Left cardiac atrium (tissue), 4 donors: ENCODE results near the gene ZNF75A. TPM values are rescaled to one million over a fixed set of nuclear protein-coding genes. Genes with fewer than 3 reads are reported as not detected.

Experiments used
- ATAC-seq, 2 donors: fragments of 200-7000 bp; cut with Tn5 transposase; one replicate each; pipeline ENCODE4 v1.9.1; 2020; ENCODE audit warnings: mild to moderate bottlenecking in 2 of 2, moderate library complexity in 2 of 2
- DNase-seq: peaks from one replicate; pipeline ENCODE4 v3.0.0-alpha.2; 2020
- intact Hi-C, 2 donors: fragments of 100-400 bp; cut with DNase I; formaldehyde crosslinking; loops; one replicate each; pipeline versions ENCODE4 v1.14.1 to v1.15.1; 2022 to 2023
- total RNA-seq, 2 donors: library from RNA; stranded (reverse); fragmentation: NEBNext Ultra II Directional; extraction: Animal tissue kit (Norgen Biotek cat#: 25700); gene quantifications; one replicate each; pipeline ENCODE4 v1.2.1, GENCODE V29; 2021
- donor health status: DM: no; HTN: yes; CAD: no.
- donor health status: DM: no; HTN: yes; CAD: no; lungs with severe emphysema.
- donor health status: DM: yes; HTN: yes; CAD: no.
- donor health status: Dilated cardiomyopathy.

ZNF75A gene
- total RNA-seq, 2 donors from 2014 or later, result 16.4 to 23.0 TPM

DNA sequence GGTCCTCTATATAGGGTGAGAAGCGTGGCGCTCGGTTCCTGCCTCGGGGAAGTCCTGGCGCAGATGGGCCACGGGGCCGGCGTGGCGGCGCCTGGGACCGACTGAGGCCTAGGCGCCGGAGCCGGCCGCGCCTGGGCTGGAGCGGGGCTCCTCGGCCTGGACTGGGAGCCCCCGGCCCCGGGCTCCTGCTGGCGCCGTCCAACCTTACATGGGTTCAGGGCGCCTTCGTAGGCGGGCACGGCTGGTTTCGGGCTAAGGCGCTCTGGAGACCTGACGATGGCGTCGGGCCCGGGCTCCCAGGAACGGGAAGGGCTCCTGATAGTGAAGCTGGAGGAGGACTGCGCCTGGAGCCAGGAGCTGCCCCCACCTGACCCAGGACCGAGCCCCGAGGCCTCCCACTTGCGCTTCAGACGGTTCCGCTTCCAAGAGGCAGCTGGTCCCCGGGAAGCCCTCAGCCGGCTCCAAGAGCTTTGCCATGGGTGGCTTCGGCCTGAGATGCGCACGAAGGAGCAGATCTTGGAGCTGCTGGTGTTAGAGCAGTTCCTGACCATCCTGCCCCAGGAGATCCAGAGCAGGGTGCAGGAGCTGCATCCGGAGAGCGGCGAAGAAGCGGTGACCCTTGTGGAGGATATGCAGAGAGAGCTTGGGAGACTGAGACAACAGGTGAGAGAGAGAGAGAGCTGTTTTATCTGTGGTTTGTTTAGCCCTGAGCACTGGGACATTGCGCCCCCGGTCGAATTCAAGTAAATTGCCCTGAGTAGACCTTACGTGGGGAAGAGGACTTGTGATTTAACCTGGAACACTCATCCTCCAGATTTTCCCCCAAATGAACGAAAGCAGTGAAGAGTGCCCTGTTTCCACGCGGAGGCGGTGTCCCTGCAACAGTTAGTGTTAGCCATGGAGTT is 21.5 kb upstream of the ZNF75A start:
- intact Hi-C loops, result no loop called here
- DNase-seq, result peak; percentile 42
- ATAC-seq, result no peak

- intact Hi-C loops, result no loop called here
- no peak for ATAC-seq
- no peak for DNase-seq
Observed at GRCh38 chr16:3285131-3285530, 20.2 kb upstream of the ZNF75A start.

DNA sequence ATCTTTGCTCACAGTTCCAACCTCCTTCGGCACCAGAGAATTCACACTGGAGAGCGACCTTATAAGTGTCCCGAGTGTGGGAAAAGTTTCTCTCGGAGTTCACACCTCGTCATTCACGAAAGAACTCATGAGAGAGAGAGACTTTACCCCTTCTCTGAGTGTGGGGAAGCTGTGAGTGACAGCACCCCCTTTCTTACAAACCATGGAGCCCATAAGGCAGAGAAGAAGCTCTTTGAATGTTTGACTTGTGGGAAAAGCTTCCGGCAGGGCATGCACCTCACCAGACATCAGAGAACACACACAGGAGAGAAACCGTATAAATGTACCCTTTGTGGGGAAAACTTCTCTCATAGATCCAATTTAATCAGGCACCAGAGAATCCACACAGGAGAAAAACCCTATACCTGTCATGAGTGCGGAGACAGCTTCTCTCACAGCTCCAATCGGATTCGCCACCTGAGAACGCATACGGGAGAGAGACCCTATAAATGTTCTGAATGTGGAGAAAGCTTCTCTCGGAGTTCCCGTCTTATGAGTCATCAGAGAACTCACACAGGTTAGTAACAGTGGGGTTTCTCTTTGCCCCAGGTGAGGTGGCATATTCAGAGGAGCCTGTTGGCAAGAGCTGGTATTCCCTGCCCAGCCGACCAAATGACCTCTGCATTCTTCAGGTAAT is 15.2 kb upstream of the ZNF75A start:
- ATAC-seq (no peak), DNase-seq (no peak)
- intact Hi-C loops, result no loop called here

DNA sequence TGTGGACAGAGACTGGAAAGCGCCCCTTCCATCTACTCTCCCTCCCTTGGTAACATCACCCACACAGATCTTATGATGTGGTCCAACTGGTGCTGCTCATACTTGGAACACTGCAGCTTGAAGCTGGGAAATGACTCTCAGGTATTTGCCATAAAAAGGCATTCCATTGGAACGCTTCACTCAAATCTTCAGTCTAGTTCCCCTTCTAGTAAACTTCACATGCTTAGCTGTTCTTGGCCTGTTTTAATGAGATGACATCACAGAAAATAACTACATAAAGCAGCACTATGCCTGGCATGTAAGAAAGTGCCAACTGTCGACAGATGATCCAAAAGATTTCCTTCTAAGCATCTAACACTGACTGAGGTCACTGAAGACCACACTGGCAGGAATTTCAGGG is 12.7 kb upstream of the ZNF75A start:
- DNase-seq (no peak), ATAC-seq (no peak)
- intact Hi-C loops, result no loop called here

GRCh38 chr16:3295209-3295608 is 10.1 kb upstream of the ZNF75A start:
- intact Hi-C loops, result no loop called here
- no peak for DNase-seq
- peak in 1 of 2 donors; percentile 55 for ATAC-seq

- DNase-seq, result no peak
- peak in 1 of 2 donors; percentile 18 for ATAC-seq
- intact Hi-C loops, result no loop called here
Observed at GRCh38 chr16:3295783-3296182, 9.5 kb upstream of the ZNF75A start.

GRCh38 chr16:3304370-3304769 is 927 bp upstream of the ZNF75A start:
- ATAC-seq, result no peak
- intact Hi-C loops, result no loop called here
- no peak for DNase-seq

- ATAC-seq, result no peak
- intact Hi-C loops, result no loop called here
- DNase-seq, result no peak
Observed at GRCh38 chr16:3306078-3306477, 781 bp downstream of the ZNF75A start.

DNA sequence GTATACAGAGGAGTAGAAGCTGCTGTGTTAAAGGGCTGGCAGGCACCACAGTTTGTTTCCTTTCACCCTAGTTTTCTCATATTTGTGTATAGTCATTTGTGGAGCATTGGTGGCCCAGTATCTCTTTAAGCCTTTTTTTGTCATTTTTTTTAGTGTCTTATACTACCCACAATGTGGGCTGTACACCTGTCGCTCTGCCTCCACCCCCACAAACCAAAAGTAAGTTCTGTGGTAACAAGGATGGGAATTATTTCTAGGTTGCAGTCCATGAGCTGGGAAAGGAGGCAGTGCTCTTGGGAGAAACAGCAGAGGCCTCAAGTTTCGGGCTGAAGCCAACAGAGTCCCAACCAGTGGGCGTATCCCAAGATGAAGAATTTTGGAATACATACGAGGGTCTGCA is 6.2 kb downstream of the ZNF75A start:
- intact Hi-C loops, result no loop called here
- ATAC-seq (no peak), DNase-seq (no peak)

DNA sequence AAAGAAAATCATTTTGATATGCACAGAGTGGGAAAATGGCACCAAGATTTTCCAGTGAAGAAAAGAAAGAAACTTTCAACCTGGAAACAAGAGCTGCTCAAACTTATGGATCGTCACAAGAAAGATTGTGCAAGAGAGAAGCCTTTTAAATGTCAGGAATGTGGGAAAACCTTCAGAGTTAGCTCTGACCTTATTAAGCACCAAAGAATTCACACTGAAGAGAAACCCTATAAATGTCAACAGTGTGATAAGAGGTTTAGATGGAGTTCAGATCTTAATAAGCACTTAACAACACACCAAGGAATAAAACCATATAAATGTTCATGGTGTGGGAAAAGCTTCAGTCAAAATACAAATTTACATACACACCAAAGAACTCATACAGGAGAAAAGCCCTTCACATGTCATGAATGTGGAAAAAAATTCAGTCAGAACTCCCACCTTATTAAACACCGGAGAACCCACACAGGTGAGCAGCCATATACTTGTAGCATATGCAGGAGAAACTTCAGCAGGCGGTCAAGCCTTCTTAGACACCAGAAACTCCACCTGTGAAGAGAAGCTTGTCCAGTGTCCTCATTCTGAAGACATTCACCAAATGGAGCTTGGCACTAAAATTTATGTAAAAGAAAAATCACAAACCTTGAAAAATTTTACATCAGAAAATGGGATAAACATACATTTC is 12.2 kb downstream of the ZNF75A start:
- intact Hi-C loops, result no loop called here
- DNase-seq (no peak), ATAC-seq (no peak)

DNA sequence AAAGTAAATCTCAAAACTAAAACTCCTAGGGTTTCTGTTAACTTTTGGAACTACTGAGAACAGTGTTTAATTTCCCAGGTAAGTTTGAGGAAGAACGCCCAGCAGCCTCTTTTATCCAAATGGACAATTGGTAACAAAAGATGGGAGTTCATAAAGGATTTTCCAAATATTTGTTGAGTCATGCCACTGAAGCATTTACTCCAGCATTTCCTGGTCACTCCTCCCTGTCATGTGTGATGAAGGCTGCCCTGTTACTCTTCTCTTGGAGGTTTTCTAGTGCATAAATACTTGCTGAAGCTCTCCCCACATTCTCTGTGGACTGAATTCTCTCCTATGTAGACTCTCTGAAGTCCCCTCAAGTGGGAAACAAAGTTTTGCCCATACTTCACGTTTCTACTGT is 16.5 kb downstream of the ZNF75A start:
- ATAC-seq (no peak), DNase-seq (no peak)
- intact Hi-C loops, result loop anchor here in 1 of 2 donors (10.0 kb wide), 1 partner anchor 127 kb away; no protein-coding TSS in a partner anchor

- intact Hi-C loops, result loop anchor here in 1 of 2 donors (10.0 kb wide), 1 partner anchor 133 kb away; no protein-coding TSS in a partner anchor
- ATAC-seq (no peak), DNase-seq (no peak)
Observed at GRCh38 chr16:3327514-3327913, 22.2 kb downstream of the ZNF75A start.

- ATAC-seq (no peak), DNase-seq (no peak)
- intact Hi-C loops, result loop anchor here in 1 of 2 donors (10.0 kb wide), 1 partner anchor 133 kb away; no protein-coding TSS in a partner anchor
Observed at GRCh38 chr16:3328104-3328503, 22.8 kb downstream of the ZNF75A start.

DNA sequence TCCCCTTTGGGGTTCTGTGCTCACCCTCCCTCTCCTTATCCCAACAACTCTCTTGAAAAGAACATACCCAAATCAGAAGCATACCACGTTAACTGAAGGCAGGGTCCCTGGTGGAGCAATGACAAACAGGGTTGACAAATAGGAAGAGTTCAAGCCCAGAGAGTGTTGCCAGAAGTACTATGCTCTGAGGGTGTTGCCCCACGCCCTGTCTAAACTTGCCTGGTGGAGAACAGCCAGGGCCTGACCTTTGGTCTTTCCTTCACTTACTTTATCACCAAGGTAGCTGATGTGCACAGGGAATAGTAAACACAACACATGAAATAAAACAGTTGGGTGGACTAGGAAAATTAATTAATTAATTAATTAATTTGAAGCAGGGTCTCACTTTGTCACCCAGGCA is 23.3 kb downstream of the ZNF75A start:
- DNase-seq (no peak), ATAC-seq (no peak)
- intact Hi-C loops, result loop anchor here in 1 of 2 donors (10.0 kb wide), 1 partner anchor 134 kb away; no protein-coding TSS in a partner anchor

GRCh38 chr16:3346041-3346440 is 40.7 kb downstream of the ZNF75A start:
- intact Hi-C loops, result no loop called here
- no peak for ATAC-seq
- DNase-seq, result no peak

DNA sequence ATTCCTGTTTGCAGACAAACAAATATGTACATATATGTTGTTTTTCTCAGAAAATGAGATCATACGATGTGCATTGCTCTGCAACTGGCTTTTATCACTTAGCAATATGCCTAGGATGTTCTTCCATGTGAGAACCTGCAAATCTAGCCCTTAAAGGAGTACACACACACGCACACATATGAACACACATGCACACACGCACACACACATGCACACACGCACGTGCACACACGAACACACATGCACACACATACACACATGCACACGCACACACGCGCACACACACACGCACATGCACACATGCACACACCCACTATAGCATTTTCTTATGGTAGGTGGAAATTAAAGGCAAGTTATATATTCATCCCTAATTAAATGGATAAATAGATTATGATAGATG is 42.3 kb downstream of the ZNF75A start:
- DNase-seq, result no peak
- no peak for ATAC-seq
- intact Hi-C loops, result no loop called here

DNA sequence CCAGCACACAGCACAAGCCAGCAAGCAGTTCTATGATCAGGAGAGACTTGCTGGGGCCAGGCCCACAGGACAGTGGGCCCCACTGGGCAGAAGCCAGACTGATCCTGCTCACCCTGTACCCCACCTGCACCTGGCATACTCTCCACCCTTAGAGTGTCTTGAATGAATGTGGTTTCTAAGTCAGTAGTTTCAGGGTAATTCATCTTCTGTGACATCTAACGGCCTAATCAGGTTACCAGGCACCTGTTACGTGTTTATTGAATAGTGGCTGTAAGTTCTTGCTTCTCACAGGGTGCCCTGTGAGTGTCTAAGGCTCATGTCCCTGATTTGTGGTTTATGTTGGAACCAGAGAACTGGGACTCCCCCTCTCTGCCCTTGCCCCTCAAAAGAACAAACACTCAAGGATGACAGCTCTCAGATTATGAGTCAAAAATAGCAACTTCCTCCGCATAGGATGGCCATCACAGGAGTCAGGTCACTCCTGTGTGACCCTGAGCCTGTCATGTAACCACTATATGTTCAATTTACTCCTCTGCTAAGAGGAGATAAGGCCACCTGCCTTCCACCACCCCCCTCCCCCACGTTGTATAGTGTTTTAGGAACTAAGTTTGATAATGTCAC is 43.4 kb downstream of the ZNF75A start:
- intact Hi-C loops, result no loop called here
- no peak for ATAC-seq
- no peak for DNase-seq

GRCh38 chr16:3349175-3349574 is 43.9 kb downstream of the ZNF75A start:
- DNase-seq (no peak), ATAC-seq (no peak)
- intact Hi-C loops, result no loop called here

GRCh38 chr16:3355589-3355988 is 50.3 kb downstream of the ZNF75A start, which contains the start of gene OR2C1:
OR2C1 (plus strand) TSS chr16:3355889; CDS start chr16:3355941, 52 bp downstream.
- DNase-seq (no peak), ATAC-seq (no peak)
- intact Hi-C loops, result no loop called here
